ENCODE measurements around the gene IL4R. TPM values are rescaled to one million over a fixed set of nuclear protein-coding genes. Genes with fewer than 3 reads are reported as not detected.

The IL4R gene
- total and polyA plus RNA-seq, 7 donors = 2.1 to 9.6 (median 6.5) TPM

- H3K27me3 ChIP-seq (ENCODE audit: insufficient read depth in 3 of 3, low read length in 2 of 3) = no peaks in the 10 kb centered on the region
- TF ChIP-seq, protein P1, sequence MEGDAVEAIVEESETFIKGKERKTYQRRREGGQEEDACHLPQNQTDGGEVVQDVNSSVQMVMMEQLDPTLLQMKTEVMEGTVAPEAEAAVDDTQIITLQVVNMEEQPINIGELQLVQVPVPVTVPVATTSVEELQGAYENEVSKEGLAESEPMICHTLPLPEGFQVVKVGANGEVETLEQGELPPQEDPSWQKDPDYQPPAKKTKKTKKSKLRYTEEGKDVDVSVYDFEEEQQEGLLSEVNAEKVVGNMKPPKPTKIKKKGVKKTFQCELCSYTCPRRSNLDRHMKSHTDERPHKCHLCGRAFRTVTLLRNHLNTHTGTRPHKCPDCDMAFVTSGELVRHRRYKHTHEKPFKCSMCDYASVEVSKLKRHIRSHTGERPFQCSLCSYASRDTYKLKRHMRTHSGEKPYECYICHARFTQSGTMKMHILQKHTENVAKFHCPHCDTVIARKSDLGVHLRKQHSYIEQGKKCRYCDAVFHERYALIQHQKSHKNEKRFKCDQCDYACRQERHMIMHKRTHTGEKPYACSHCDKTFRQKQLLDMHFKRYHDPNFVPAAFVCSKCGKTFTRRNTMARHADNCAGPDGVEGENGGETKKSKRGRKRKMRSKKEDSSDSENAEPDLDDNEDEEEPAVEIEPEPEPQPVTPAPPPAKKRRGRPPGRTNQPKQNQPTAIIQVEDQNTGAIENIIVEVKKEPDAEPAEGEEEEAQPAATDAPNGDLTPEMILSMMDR (IDR thresholded peaks at IDR 0.05) = no peak
- ATAC-seq (no peak), DNase-seq (no peak)
- H3K4me1 ChIP-seq = no peaks in the 10 kb centered on the region
- no peak overlapping the region for H3K27ac ChIP-seq
- 77 to 88% (median 79%) methylated on average over 7 of the region's 7 CpGs for WGBS, 3 donors
- intact Hi-C loops (cut with DNase I) = no loop called here
- no peaks in the 10 kb centered on the region for H3K36me3 ChIP-seq (ENCODE audit: insufficient read depth in 1 of 2, low read depth in 1 of 2)
- H3K4me3 ChIP-seq = no peak overlapping the region
- no peaks in the 10 kb centered on the region for H3K9me3 ChIP-seq
Observed at GRCh38 chr16:27284865-27285675, 28.7 kb upstream of the IL4R start.

GRCh38 chr16:27285676-27286196, 28.0 kb upstream of the IL4R start:
- intact Hi-C loops (cut with DNase I) = no loop called here

GRCh38 chr16:27286451-27286850, 27.3 kb upstream of the IL4R start:
- TF ChIP-seq, protein P1 (IDR thresholded peaks at IDR 0.05) = no peak
- 40 to 58% (median 42%) methylated on average over 4 of the region's 4 CpGs for WGBS, 3 donors
- intact Hi-C loops (cut with DNase I) = no loop called here
- Histone ChIP-seq H3K4me3 (no peak overlapping the region), H3K4me1 (no peaks in the 10 kb centered on the region), H3K36me3 (ENCODE audit: insufficient read depth in 1 of 2, low read depth in 1 of 2) (no peaks in the 10 kb centered on the region), H3K9me3 (no peaks in the 10 kb centered on the region), H3K27ac (no peak overlapping the region), H3K27me3 (ENCODE audit: insufficient read depth in 3 of 3, low read length in 2 of 3) (no peaks in the 10 kb centered on the region)
- DNase-seq (no peak), ATAC-seq (peak in 2 of 4 donors; percentile 40 to 44)

More at GRCh38 chr16:27285676-27286196, 28.0 kb upstream of the IL4R start:
- WGBS, 3 donors = 79 to 83% (median 81%) methylated on average over 6 of the region's 6 CpGs
- no peak for DNase-seq
- H3K27ac ChIP-seq = no peak overlapping the region
- no peak overlapping the region for H3K4me3 ChIP-seq
- ATAC-seq = peak in 1 of 4 donors; percentile 19
- no peaks in the 10 kb centered on the region for H3K9me3 ChIP-seq
- TF ChIP-seq, protein P1 (IDR thresholded peaks at IDR 0.05) = no peak
- H3K36me3 ChIP-seq (ENCODE audit: insufficient read depth in 1 of 2, low read depth in 1 of 2) = no peaks in the 10 kb centered on the region
- no peaks in the 10 kb centered on the region for H3K4me1 ChIP-seq
- no peaks in the 10 kb centered on the region for H3K27me3 ChIP-seq (ENCODE audit: insufficient read depth in 3 of 3, low read length in 2 of 3)

- intact Hi-C loops (cut with DNase I) = no loop called here
- H3K36me3 ChIP-seq (ENCODE audit: insufficient read depth in 1 of 2, low read depth in 1 of 2) = no peaks in the 10 kb centered on the region
- DNase-seq (no peak), ATAC-seq (no peak)
- H3K27me3 ChIP-seq (ENCODE audit: insufficient read depth in 3 of 3, low read length in 2 of 3) = no peaks in the 10 kb centered on the region
- no peak overlapping the region for H3K27ac ChIP-seq
- 94 to 96% (median 95%) methylated on average over 8 of the region's 8 CpGs for WGBS, 3 donors
- H3K4me1 ChIP-seq = no peaks in the 10 kb centered on the region
- H3K9me3 ChIP-seq = no peaks in the 10 kb centered on the region
- no peak overlapping the region for H3K4me3 ChIP-seq
- TF ChIP-seq, protein P1 (IDR thresholded peaks at IDR 0.05) = no peak
Observed at GRCh38 chr16:27287051-27287811, 26.5 kb upstream of the IL4R start.

All from psoas muscle (tissue), 8 donors.